ENCODE results near the gene PALM3.

- TF ChIP-seq, protein P1, sequence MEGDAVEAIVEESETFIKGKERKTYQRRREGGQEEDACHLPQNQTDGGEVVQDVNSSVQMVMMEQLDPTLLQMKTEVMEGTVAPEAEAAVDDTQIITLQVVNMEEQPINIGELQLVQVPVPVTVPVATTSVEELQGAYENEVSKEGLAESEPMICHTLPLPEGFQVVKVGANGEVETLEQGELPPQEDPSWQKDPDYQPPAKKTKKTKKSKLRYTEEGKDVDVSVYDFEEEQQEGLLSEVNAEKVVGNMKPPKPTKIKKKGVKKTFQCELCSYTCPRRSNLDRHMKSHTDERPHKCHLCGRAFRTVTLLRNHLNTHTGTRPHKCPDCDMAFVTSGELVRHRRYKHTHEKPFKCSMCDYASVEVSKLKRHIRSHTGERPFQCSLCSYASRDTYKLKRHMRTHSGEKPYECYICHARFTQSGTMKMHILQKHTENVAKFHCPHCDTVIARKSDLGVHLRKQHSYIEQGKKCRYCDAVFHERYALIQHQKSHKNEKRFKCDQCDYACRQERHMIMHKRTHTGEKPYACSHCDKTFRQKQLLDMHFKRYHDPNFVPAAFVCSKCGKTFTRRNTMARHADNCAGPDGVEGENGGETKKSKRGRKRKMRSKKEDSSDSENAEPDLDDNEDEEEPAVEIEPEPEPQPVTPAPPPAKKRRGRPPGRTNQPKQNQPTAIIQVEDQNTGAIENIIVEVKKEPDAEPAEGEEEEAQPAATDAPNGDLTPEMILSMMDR (conservative IDR thresholded peaks at IDR 0.05; ENCODE audit: low read depth, low read length): peak; percentile 39; the same call in 1 of the 2 replicates
- TF ChIP-seq EZH2 (IDR thresholded peaks at IDR 0.05; ENCODE audit: low read length, unreplicated experiment): no peak
- TF ChIP-seq EZH2phosphoT487 (IDR thresholded peaks at IDR 0.05; ENCODE audit: borderline replicate concordance, low read length): no peak
Observed at GRCh38 chr19:14089412-14089661, 27.5 kb upstream of the PALM3 start.

Data from PC-3 (cell line).